Muscle layer of duodenum (tissue), 2 donors: ENCODE results near the gene AKAP8L.

Source experiments
- H3K27ac ChIP-seq: one replicate; pipeline ENCODE4 v1.7.0; 2013; ENCODE audit warnings: mild to moderate bottlenecking, low read length
- H3K27me3 ChIP-seq: one replicate; pipeline ENCODE4 v1.7.0; 2013; ENCODE audit warnings: low read depth, mild to moderate bottlenecking, control low read depth, low read length
- H3K36me3 ChIP-seq, 2 donors: one replicate each; pipeline ENCODE4 v1.7.0; 2013; ENCODE audit warnings: low read length in 2 of 2, control low read depth in 1 of 2, mild to moderate bottlenecking in 1 of 2; ENCODE audit not compliant: insufficient read depth in 2 of 2, control insufficient read depth in 1 of 2
- H3K4me1 ChIP-seq, 2 donors: one replicate each; pipeline ENCODE4 v1.7.0; 2013; ENCODE audit warnings: low read length in 2 of 2, mild to moderate bottlenecking in 2 of 2, control low read depth in 1 of 2, moderate library complexity in 1 of 2; ENCODE audit not compliant: insufficient read depth in 2 of 2, control insufficient read depth in 1 of 2
- H3K4me3 ChIP-seq, 2 donors: one replicate each; pipeline ENCODE4 v1.7.0; 2013; ENCODE audit warnings: low read length in 2 of 2, low read depth in 1 of 2, mild to moderate bottlenecking in 1 of 2
- H3K9me3 ChIP-seq, 2 donors: one replicate each; pipeline ENCODE4 v1.7.0; 2013; ENCODE audit warnings: low read length in 2 of 2, control low read depth in 1 of 2, mild to moderate bottlenecking in 1 of 2; ENCODE audit not compliant: control insufficient read depth in 1 of 2
- donor health status: healthy.

AKAP8L gene

GRCh38 chr19:15455996-15456395 lies 37.2 kb upstream of the AKAP8L start:
- Histone ChIP-seq H3K4me1 (peaks cover 0 to 26% of the 10 kb centered on the region in 2 donors), H3K4me3 (no peak overlapping the region), H3K27me3 (peaks cover 11% of the 10 kb centered on the region), H3K27ac (no peak overlapping the region), H3K36me3 (no peaks in the 10 kb centered on the region), H3K9me3 (no peaks in the 10 kb centered on the region)

- Histone ChIP-seq H3K27me3 (peaks cover 11% of the 10 kb centered on the region), H3K27ac (no peak overlapping the region), H3K36me3 (no peaks in the 10 kb centered on the region), H3K4me1 (peaks cover 0 to 27% of the 10 kb centered on the region in 2 donors), H3K4me3 (no peak overlapping the region), H3K9me3 (no peaks in the 10 kb centered on the region)
Observed at GRCh38 chr19:15453906-15454860, 35.4 kb upstream of the AKAP8L start.

- Histone ChIP-seq H3K27ac (no peak overlapping the region), H3K27me3 (peaks cover 11% of the 10 kb centered on the region), H3K9me3 (no peaks in the 10 kb centered on the region), H3K4me1 (peaks cover 3 to 38% of the 10 kb centered on the region in 2 donors), H3K4me3 (peak overlapping the region; percentile 44 to 73), H3K36me3 (no peaks in the 10 kb centered on the region)
Observed at GRCh38 chr19:15453091-15453578, 34.3 kb upstream of the AKAP8L start.

- H3K36me3 ChIP-seq: peaks cover 0 to 7% of the 10 kb centered on the region in 2 donors
- H3K4me3 ChIP-seq: peak overlapping the region; percentile 44 to 73
- peaks cover 3 to 33% of the 10 kb centered on the region in 2 donors for H3K4me1 ChIP-seq
- H3K9me3 ChIP-seq: no peaks in the 10 kb centered on the region
- peaks cover 11% of the 10 kb centered on the region for H3K27me3 ChIP-seq
- H3K27ac ChIP-seq: no peak overlapping the region
Observed at GRCh38 chr19:15452111-15453047, 33.6 kb upstream of the AKAP8L start.

GRCh38 chr19:15450528-15450890 lies 31.7 kb upstream of the AKAP8L start:
- no peak overlapping the region for H3K4me3 ChIP-seq
- H3K4me1 ChIP-seq: peaks cover 3 to 25% of the 10 kb centered on the region in 2 donors

GRCh38 chr19:15449620-15450527 lies 31.1 kb upstream of the AKAP8L start, which contains the start of gene WIZ:
Gene WIZ, minus strand, starts transcription at chr19:15449956. Its CDS starts 1,649 bp downstream, at chr19:15448307.
- Histone ChIP-seq H3K27ac (no peak within 1 kb of the TSS), H3K36me3 (peaks cover 0 to 18% of the 10 kb centered on the region in 2 donors), H3K4me3 (peak within 1 kb of the TSS; percentile 48 to 72), H3K9me3 (no peaks in the 10 kb centered on the region), H3K4me1 (peaks cover 3 to 25% of the 10 kb centered on the region in 2 donors), H3K27me3 (no peaks in the 10 kb centered on the region)

More at GRCh38 chr19:15450528-15450890, 31.7 kb upstream of the AKAP8L start:
- Histone ChIP-seq H3K36me3 (peaks cover 0 to 12% of the 10 kb centered on the region in 2 donors), H3K9me3 (no peaks in the 10 kb centered on the region), H3K27ac (no peak overlapping the region), H3K27me3 (no peaks in the 10 kb centered on the region)

- H3K4me1 ChIP-seq: peaks cover 3 to 25% of the 10 kb centered on the region in 2 donors
- peaks cover 0 to 19% of the 10 kb centered on the region in 2 donors for H3K36me3 ChIP-seq
- no peaks in the 10 kb centered on the region for H3K27me3 ChIP-seq
- peak overlapping the region; percentile 48 to 72 for H3K4me3 ChIP-seq
- no peak overlapping the region for H3K27ac ChIP-seq
- no peaks in the 10 kb centered on the region for H3K9me3 ChIP-seq
Observed at GRCh38 chr19:15448778-15449619, 30.2 kb upstream of the AKAP8L start.

- Histone ChIP-seq H3K9me3 (no peaks in the 10 kb centered on the region), H3K4me3 (no peak overlapping the region), H3K27ac (no peak overlapping the region), H3K27me3 (no peaks in the 10 kb centered on the region), H3K4me1 (peaks cover 3 to 21% of the 10 kb centered on the region in 2 donors), H3K36me3 (peaks cover 0 to 19% of the 10 kb centered on the region in 2 donors)
Observed at GRCh38 chr19:15448044-15448777, 29.4 kb upstream of the AKAP8L start.

GRCh38 chr19:15447057-15447456 lies 28.3 kb upstream of the AKAP8L start:
- Histone ChIP-seq H3K27me3 (no peaks in the 10 kb centered on the region), H3K36me3 (peaks cover 0 to 19% of the 10 kb centered on the region in 2 donors), H3K4me3 (no peak overlapping the region), H3K9me3 (no peaks in the 10 kb centered on the region), H3K4me1 (peaks cover 3 to 14% of the 10 kb centered on the region in 2 donors), H3K27ac (no peak overlapping the region)
